Muscle layer of duodenum (tissue), 2 donors: Measurements from ENCODE around the gene DGKE.

ENCODE experiments used
- H3K27ac ChIP-seq: one replicate; pipeline ENCODE4 v1.7.0; 2013; ENCODE audit warnings: mild to moderate bottlenecking, low read length
- H3K27me3 ChIP-seq: one replicate; pipeline ENCODE4 v1.7.0; 2013; ENCODE audit warnings: low read depth, mild to moderate bottlenecking, control low read depth, low read length
- H3K36me3 ChIP-seq, 2 donors: one replicate each; pipeline ENCODE4 v1.7.0; 2013; ENCODE audit warnings: low read length in 2 of 2, control low read depth in 1 of 2, mild to moderate bottlenecking in 1 of 2; ENCODE audit not compliant: insufficient read depth in 2 of 2, control insufficient read depth in 1 of 2
- H3K4me1 ChIP-seq, 2 donors: one replicate each; pipeline ENCODE4 v1.7.0; 2013; ENCODE audit warnings: low read length in 2 of 2, mild to moderate bottlenecking in 2 of 2, control low read depth in 1 of 2, moderate library complexity in 1 of 2; ENCODE audit not compliant: insufficient read depth in 2 of 2, control insufficient read depth in 1 of 2
- H3K4me3 ChIP-seq, 2 donors: one replicate each; pipeline ENCODE4 v1.7.0; 2013; ENCODE audit warnings: low read length in 2 of 2, low read depth in 1 of 2, mild to moderate bottlenecking in 1 of 2
- H3K9me3 ChIP-seq, 2 donors: one replicate each; pipeline ENCODE4 v1.7.0; 2013; ENCODE audit warnings: low read length in 2 of 2, control low read depth in 1 of 2, mild to moderate bottlenecking in 1 of 2; ENCODE audit not compliant: control insufficient read depth in 1 of 2
- donor health status: healthy.

Gene DGKE

DNA sequence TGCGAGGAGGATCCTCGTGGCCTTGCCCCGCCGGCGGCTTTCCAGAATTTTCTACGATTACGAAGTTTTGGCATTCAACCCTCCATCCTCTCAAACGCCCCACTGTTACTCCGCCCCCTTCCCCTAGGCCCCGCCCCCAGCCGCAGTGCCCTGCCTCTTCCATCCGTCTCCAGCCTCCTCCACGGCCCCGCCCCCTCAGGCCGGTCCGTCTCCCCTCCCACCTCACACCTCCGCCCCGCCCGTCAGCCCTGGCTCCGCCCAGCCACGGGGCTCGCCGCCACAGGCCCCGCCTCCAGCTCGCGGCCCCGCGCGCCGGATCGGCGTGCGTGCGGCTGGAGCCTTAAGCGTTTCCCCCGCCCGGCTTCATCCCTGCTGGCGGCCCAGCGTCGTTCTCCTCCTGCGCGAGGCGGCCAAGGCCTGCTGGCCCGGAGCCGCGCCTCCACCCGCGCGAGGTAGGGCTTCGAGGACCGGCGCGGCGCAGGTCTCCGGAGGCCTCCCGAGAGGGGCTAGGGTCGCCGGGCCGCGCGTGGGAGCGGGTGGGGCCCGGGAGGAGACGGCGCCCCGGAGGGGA lies at the start of gene DGKE, which contains the start of gene C17orf67:
TSS of gene DGKE (plus strand) at position 343 of the 571 bp plus-strand sequence. CDS start 645 bp downstream, outside the sequence.
TSS of gene C17orf67 (minus strand) at position 112 of the 571 bp plus-strand sequence. CDS start 18,110 bp downstream, outside the sequence.
- Histone ChIP-seq H3K4me1 (peaks cover 6 to 50% of the 10 kb centered on the region in 2 donors), H3K27me3 (no peaks in the 10 kb centered on the region), H3K27ac (peak within 1 kb of the TSS; percentile 36), H3K4me3 (peak within 1 kb of the TSS; percentile 64 to 86), H3K36me3 (no peaks in the 10 kb centered on the region), H3K9me3 (no peaks in the 10 kb centered on the region)

DNA sequence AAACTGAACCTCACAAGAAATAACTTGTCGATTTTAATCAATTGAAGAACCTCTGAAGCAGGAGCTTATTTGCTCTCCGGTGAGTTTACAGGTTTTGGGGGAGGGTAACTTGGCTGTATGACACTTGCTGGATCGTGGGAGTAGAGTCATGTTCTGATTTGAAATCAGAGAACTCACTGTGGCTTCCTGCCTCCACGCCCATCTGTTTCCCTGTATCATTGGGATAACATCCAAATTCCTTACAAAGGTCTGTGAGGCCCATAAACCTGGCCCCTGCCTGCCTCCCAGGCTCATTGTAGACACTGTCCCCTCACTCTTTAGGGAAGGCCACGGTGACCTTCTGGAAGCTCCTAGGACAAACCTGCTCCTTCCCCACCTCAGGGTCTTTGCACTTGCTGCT lies 48.5 kb upstream of the DGKE start:
- no peaks in the 10 kb centered on the region for H3K4me1 ChIP-seq
- no peaks in the 10 kb centered on the region for H3K36me3 ChIP-seq
- no peak overlapping the region for H3K4me3 ChIP-seq
- H3K27me3 ChIP-seq = peaks cover 4% of the 10 kb centered on the region
- no peaks in the 10 kb centered on the region for H3K9me3 ChIP-seq
- H3K27ac ChIP-seq = no peak overlapping the region

DNA sequence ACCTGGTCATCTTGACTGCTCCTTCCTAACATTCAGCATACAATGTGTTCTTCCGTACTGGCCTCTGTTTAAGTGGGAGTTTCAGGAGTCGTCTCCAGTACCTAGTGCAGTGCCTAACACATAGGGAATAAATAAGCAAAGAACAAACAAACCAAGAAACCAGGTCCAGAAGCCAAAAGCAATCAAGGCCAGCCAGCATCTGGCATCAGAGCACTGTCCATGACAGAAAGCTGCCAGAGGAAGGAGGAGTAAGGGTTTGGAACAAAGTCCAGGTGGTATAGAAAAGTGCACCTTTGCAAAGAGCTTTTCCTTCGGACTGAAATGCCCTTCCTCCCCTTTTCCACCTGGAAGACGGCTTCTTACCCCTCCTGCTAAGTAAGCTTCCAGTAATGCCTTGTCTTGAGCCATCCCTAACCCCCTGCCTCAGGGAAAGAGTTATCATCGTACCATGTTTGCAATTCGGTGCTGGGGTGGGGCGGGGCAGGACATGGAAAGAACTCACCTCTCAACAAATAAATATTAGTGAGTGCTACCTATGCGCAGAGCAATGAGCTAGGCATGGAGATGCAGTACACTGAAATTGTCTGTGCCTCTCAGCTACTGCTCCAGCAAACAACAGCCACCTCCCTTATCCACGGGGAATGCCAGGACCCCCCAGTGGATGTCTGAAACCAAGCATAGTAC lies 47.8 kb upstream of the DGKE start:
- Histone ChIP-seq H3K27ac (no peak overlapping the region), H3K4me1 (no peaks in the 10 kb centered on the region), H3K27me3 (peaks cover 4% of the 10 kb centered on the region)

GRCh38 chr17:56786989-56787482 lies 46.9 kb upstream of the DGKE start:
- Histone ChIP-seq H3K4me1 (no peaks in the 10 kb centered on the region), H3K27me3 (no peaks in the 10 kb centered on the region), H3K9me3 (no peaks in the 10 kb centered on the region), H3K36me3 (no peaks in the 10 kb centered on the region), H3K4me3 (no peak overlapping the region), H3K27ac (no peak overlapping the region)

More for the DNA sequence above, 47.8 kb upstream of the DGKE start:
- Histone ChIP-seq H3K9me3 (no peaks in the 10 kb centered on the region), H3K4me3 (no peak overlapping the region), H3K36me3 (no peaks in the 10 kb centered on the region)

- no peaks in the 10 kb centered on the region for H3K9me3 ChIP-seq
- no peaks in the 10 kb centered on the region for H3K36me3 ChIP-seq
- H3K27me3 ChIP-seq = no peaks in the 10 kb centered on the region
- H3K4me3 ChIP-seq = no peak overlapping the region
- H3K27ac ChIP-seq = no peak overlapping the region
- no peaks in the 10 kb centered on the region for H3K4me1 ChIP-seq
These were observed 41.7 kb upstream of the DGKE start for GRCh38 chr17:56792267-56792666.

GRCh38 chr17:56793531-56793930 lies 40.4 kb upstream of the DGKE start:
- Histone ChIP-seq H3K4me1 (no peaks in the 10 kb centered on the region), H3K9me3 (no peaks in the 10 kb centered on the region), H3K4me3 (no peak overlapping the region), H3K36me3 (no peaks in the 10 kb centered on the region), H3K27ac (no peak overlapping the region), H3K27me3 (no peaks in the 10 kb centered on the region)

- H3K27ac ChIP-seq = no peak overlapping the region
- H3K4me3 ChIP-seq = no peak overlapping the region
- no peaks in the 10 kb centered on the region for H3K36me3 ChIP-seq
- H3K9me3 ChIP-seq = no peaks in the 10 kb centered on the region
- H3K27me3 ChIP-seq = no peaks in the 10 kb centered on the region
- H3K4me1 ChIP-seq = no peaks in the 10 kb centered on the region
These were observed 40.0 kb upstream of the DGKE start for GRCh38 chr17:56793957-56794356.

GRCh38 chr17:56795221-56795865 lies 38.6 kb upstream of the DGKE start:
- Histone ChIP-seq H3K9me3 (no peaks in the 10 kb centered on the region), H3K27ac (no peak overlapping the region), H3K4me3 (no peak overlapping the region)

GRCh38 chr17:56796536-56796935 lies 37.4 kb upstream of the DGKE start:
- no peaks in the 10 kb centered on the region for H3K4me1 ChIP-seq
- no peak overlapping the region for H3K27ac ChIP-seq
- H3K27me3 ChIP-seq = no peaks in the 10 kb centered on the region
- no peak overlapping the region for H3K4me3 ChIP-seq
- H3K36me3 ChIP-seq = no peaks in the 10 kb centered on the region
- H3K9me3 ChIP-seq = no peaks in the 10 kb centered on the region

More at GRCh38 chr17:56795221-56795865, 38.6 kb upstream of the DGKE start:
- Histone ChIP-seq H3K4me1 (no peaks in the 10 kb centered on the region), H3K36me3 (no peaks in the 10 kb centered on the region), H3K27me3 (no peaks in the 10 kb centered on the region)

- Histone ChIP-seq H3K27ac (no peak overlapping the region), H3K4me3 (no peak overlapping the region), H3K27me3 (no peaks in the 10 kb centered on the region), H3K4me1 (peaks cover 0 to 1% of the 10 kb centered on the region in 2 donors), H3K9me3 (no peaks in the 10 kb centered on the region), H3K36me3 (no peaks in the 10 kb centered on the region)
These were observed 35.0 kb upstream of the DGKE start for GRCh38 chr17:56798916-56799315.

GRCh38 chr17:56801459-56802178 lies 32.3 kb upstream of the DGKE start:
- Histone ChIP-seq H3K9me3 (no peaks in the 10 kb centered on the region), H3K27me3 (no peaks in the 10 kb centered on the region), H3K4me3 (no peak overlapping the region), H3K27ac (no peak overlapping the region), H3K4me1 (peaks cover 0 to 9% of the 10 kb centered on the region in 2 donors), H3K36me3 (no peaks in the 10 kb centered on the region)
